CD4-positive, alpha-beta T cell treated with Interleukin-10 for 1 hour (primary cell): Measurements from ENCODE around the gene EEF1AKMT1.
A peak's percentile ranks its signal among the peaks of the same experiment; 100 is the strongest.

Source experiments
- DNase-seq: peaks from one replicate; pipeline ENCODE4 v3.0.0-alpha.2; 2020

EEF1AKMT1 gene

DNA sequence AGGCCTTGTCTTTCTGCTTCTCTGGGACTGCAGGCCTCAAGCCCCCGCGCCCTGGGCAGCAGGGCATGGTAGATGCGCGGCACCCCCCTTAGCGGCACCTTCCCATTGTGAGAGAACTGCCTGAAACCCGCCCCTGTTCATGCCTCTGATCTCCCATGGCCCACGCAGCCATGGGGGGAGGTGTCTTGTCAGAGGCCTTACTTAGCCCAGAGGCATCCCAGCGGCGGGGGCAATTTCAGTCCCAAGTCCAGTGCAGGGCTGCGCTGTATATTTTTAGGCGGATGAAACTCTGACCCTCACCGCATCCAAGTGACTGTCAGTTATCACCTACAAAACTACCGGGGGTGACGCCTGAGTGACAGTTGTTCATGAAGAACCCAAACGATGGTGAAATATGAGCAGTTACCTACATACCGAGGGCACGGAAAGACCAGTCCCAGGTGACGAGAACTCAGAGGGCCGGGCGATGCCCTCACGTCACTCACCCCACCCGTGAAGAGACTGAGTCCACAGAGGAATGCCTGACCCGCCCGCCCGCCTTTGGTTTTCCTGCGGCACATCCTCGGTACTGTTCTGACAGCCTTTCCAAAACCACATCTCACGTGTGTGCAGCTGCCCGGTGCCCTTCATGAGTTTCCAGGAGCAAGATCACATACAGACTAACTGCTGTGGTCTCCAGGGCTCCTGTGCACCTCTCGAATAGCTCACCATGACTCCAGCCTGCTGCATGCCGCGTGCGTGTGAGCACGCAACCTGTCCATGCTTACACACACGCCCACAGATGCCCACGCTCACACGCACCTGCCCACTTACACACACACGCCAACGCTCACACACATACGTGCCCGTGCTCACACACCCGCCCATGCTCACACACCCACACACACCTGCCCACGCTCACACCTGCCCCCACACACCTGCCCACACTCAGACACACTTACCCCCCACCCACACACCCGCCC is 55.9 kb downstream of the EEF1AKMT1 start:
- DNase-seq: no peak

DNA sequence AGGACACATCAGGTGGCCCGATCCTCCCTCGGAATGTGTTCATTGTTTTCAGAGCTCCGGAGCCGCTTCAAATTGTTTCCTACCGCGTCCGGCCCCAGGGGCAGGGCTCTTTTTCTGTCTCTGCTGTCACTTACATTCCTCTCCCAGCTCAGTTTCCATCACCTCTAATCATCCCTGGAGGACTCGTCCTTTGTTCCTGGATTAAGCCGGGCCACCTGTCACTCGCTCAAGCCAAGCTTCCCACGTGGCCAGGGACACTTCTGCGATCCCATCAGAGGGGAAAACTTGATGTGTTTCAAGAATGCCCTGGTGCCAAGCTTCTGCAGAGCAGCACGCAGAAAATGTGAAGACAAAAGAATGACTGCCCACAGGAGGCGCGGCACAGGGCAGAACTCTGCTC is 56.8 kb downstream of the EEF1AKMT1 start:
- no peak for DNase-seq

DNA sequence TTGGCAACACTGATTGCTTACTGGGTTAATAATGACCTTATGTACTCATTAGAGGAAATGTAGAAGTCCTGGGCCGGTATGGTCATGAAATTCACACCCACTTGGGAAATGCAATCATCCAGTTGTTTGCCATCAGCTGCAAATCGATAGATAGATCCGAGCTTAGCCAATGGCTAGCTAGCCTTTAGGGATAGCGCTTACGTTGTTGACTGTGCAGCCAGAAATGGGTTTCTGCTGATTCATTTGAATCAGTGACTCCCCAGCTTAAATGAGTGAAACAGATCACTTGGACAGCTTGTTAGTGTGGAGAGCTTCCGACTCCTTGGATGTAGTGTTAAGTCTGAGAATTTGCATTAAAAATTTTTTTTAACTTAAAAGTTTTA is 58.4 kb downstream of the EEF1AKMT1 start:
- no peak for DNase-seq

DNA sequence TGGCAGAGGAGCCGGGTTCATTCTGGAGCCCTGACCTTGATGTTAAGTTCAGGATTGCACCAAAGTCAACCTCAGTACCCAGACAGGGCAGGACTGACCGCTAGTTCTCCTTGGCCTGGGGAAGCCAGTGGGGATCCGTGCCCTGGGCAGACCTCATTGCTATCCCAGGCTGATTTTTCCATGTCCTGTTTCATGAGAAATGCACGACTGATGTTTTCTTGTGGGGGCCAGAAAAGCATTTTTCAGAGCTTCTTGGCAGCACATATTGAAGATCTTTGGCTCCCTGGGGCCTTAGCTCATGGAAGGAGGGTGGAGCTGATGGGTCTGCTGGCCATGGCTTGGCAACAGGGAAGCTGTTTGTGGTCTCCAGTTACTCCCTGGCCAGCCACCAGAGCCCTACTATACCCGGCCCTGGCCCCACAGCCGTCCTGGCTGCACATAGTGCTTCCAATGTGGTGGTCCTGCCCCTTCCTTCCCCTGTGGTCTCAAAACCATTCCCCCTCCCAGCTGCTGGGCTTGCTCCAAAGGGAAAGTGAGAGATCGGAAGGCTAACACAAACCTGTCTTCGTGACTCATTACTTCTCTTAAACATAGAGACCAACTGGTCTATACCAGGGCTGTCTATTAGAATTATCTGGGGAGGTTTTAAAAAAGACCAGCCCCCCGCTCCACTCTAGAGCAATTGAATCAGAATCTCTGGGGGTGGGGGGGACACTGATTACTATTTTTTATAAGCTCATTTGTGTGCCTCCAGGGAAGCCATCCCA is 59.0 kb downstream of the EEF1AKMT1 start:
- DNase-seq: no peak

DNA sequence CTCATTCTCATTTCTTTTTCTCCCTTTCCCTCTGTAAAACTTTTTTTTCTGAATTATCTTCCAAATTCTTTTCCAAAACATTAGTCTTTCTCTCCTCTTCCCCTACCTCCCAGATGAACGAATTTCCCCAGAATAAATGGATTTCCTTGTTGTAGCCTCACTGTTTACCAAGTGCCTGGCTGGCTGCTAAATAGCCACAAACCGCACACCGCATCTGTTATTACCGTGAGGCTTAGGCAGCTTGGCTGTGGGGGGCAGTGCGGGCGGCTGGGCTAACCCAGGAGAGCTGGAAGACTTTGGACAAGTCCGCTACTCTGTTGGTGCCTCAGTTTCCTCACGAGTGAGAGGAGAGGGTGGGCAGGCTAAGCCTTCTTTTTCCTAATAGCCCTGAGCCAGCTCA is 59.6 kb downstream of the EEF1AKMT1 start:
- no peak for DNase-seq

DNA sequence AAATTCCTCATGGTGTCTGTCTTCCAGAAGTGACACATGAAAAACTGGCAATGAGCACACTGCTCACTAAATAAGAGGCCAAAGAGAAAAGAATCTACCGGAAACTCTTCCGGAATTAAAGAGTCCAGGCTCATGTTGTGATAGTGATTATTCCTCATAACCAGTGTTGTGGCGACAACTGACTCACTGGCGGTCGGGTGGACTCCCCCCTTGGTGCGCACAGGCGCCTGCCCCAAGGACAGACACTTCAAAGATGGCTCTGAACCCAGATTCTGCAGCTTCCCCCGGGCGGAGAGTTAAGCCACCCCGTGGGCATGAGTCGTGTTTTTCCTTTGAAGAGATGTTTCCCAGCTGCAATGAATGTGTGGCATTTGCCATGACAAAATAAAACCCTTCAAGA is 60.0 kb downstream of the EEF1AKMT1 start:
- no peak for DNase-seq

DNA sequence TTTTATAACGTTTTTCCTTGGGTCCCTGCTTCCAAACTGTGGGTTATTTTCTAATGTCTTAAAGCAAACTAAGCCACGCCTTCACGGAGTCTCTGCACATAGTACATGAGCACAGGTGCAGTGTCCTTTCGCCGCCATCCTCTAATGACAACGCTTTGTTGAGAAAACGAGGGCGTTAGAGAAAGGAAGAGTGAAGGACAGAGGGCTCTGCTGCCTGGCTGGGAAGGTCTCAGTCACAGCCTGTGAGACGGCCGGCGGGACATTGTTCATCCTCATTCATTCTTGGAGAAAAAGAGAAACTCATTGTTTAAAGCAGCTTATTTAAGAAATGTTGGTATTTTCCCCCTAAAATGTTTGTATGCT is 60.8 kb downstream of the EEF1AKMT1 start:
- DNase-seq: no peak

DNA sequence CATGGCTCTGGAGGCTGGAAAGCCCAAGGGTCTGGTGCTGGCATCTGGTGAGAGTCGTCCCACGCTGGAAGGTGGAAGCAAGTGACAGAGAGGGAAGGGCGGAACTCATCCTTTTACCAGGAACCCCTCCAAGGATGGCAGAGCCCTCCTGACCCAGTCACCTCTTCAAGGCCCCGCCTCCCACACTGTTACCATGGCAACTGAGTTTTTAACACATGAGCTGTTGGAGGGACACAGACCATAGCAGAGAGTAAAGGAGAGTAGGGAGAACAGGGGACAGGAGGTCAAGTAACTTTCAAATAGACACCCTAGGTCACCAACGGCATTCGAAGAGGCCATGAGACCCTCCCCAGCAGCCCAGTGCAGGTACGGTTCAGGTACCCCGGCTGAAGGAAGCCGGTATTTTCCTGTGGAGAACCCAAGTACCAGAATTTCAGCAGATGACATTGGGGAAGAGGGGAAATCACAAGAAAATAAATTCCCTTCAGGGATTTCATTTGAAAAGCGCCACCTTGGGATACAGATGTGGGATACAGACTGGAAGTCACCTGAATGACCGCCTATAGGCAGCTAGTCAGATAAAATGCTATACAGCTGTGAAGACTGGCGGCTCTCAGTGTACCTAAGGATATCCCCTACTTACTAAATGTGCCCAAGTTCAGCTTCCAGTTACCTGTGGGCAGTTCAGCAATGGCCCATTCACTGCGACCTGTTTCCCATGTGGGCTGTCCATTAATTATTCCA is 62.3 kb downstream of the EEF1AKMT1 start:
- DNase-seq: no peak

DNA sequence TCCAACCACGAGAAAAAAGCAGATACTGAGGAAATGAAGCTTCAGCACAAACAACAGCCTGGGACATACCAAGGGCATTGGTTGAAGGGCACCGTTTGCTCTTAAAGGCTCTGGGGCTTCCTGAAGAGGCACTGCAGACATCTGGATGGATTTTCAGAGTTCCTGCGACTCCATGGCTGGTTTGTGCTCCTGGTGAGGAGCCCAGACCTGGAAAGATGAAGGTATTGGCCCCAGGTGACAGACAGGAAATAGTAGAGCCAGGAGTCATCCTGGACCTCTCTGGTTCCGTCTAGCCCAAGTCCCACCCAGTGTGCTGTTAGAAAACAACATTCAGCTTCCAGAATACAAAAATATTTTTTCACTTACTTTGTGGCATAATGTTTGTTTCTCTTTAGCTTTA is 64.0 kb downstream of the EEF1AKMT1 start:
- no peak for DNase-seq

DNA sequence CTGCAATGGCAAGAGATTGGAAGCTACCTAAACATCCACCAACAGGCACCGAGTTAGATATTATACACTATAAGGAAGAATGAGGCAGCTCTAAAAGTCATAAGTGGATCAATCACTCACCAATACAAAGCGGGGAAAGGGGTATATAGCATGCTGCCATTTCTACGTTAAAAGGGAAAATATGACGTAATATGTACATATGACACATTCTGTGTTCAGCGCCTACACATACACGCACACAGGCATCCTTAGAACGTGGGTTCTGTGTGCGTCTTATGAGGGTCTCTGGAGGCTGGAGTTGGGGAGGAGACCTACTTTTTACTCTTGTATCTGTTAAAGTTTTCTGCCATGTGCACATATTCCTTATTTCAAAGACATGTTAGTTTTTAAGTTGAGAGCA is 64.4 kb downstream of the EEF1AKMT1 start:
- no peak for DNase-seq

DNA sequence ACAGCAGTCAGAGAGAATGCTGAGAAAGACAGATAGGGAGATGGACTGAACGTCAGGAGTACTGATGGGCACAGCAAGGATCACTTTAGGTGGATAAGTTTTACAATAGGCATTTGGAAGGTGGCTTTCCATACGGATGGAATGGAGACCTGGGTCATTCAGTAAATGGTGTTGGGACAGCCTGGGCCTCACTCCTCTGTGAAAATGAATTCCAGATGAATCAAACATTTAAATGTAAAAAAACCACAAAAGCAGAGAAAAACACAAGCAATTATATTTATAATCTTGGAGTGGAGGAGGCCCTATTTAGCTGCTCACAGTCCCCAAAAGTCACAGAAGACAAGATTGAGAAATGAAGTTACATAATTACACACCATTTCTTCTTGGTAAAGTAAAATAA is 65.5 kb downstream of the EEF1AKMT1 start:
- DNase-seq: no peak

DNA sequence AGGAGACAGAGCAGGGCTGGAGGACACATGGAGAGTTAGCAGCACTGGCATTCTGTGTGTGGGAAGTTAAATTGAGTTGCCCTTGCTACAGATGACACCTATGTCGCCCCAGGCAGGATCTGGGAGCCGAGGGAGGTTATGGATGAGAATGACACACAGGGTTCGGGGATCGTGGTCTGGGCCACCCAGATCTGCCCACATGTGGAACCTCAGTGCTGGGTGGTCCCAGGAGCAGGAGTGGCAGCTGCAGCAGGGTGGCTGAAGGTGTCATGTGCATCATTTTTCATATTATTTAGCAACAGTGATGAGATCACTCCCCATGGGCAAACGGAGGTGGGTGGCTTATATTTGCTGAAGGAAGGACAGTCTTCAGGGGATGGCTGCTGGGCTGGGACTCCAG is 67.1 kb downstream of the EEF1AKMT1 start:
- DNase-seq: no peak

DNA sequence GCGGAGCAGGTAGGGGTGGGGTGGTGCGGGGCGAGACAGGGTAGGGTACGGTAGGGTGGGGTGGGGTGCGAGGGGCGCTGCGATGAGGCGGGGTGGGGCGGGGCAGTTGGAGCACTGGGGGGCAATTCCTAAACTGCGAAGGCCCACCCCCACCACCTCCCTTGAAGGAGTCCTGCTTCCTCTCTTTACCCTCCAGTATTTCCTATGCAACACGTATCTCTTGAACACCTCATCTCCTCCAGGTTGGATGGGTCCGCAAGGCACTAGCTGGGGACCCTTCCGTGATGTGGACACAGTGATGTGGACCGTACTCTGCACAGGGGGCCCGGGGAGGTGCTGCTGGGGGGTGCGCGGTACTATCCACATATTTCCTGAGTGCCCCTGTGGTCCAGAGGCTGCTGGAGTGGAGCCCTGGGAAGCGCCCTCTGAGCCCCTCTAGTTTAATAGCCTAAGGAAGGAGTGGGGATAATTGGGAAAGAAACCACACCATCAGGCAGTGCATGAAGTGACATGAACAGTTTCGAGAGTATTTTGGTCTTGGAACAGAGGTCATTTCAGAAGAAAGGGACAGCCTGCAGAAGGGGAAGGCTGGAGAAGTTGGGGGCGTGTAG is 69.2 kb downstream of the EEF1AKMT1 start:
- no peak for DNase-seq

DNA sequence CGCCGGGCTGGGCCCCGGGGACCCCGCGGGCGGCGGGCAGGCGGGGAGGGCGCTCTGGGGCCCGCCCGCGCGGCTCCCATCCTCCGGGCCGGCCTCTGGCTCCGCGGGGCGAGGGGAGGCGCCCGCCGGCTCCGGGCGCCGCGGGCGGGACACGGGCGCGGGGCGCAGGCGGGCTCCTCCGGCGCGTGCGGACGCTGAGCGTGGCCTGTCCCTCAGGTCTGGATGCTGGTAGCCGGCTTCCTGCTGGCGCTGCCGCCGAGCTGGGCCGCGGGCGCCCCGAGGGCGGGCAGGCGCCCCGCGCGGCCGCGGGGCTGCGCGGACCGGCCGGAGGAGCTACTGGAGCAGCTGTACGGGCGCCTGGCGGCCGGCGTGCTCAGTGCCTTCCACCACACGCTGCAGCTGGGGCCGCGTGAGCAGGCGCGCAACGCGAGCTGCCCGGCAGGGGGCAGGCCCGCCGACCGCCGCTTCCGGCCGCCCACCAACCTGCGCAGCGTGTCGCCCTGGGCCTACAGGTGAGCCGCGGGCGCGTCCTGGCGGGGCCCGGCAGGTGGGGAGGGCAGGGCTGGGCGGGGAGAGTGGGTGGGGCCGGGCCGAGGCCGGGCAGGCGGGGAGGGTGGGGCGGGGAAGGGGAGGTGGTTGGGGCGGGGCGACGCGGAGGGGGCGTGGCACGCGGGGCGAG is 69.8 kb downstream of the EEF1AKMT1 start:
- peak; percentile 83 for DNase-seq

DNA sequence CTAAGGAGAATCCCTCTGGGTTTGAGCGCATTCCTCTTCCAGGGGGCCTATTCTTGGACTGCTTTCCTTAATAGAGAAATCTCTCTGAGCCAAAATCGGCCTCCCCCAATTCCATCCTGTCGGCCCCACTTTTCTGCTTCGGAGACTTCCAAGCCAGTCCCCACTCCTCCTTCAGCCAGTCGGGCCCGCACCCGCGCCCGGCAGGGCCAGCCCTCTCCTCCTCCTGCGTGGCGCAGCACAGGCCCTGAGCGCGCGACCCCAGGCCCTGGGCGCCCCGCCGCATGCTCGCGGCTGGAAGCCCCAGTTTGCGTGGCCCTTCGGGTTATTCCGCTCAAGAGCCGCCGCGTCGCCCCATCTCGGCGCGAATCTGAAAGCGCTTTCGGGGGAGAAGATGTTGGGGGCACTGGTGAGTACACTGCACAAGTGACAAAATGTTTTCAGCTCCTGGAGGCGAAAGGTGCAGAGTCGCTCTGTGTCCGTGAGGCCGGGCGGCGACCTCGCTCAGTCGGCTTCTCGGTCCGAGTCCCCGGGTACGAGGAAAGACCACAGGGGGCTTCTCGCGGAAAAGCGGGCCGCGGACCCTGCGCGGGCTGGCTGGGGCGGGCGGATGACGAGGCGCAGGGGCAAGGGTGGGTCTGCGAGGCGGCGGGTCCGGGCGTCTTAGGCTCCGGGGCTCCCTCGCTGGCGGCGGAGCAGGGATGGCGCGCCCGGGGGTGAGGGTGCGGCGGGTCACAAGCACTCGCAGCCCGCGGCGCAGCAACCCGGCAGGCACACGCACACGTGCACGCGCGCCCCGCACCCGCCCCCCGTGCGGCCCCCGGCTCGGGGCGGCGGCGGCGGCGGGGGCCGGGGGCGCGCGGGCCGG is 70.6 kb downstream of the EEF1AKMT1 start, which contains the start of gene IL17D:
IL17D (plus strand) TSS at position 785 of the 865 bp plus-strand sequence. CDS start 303 bp downstream, outside the sequence.
- peak; percentile 41 for DNase-seq

DNA sequence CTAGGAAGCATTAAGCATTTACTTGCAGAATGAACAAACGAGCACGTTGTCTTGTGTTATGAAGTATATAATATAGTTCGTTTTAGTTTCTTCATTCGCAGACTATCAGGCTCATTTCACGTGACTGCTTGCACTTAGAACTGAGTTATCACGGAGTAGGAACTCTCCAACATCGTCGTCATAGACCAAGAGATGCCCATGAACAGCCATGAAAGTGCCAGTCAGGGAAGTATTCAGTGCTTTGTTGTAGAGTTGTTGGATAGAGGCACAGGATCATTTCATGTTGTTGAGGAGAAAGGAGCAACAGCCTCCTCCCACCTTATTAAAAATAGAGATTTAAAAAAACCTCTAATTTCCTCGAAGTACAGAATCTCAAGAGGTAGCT is 71.2 kb downstream of the EEF1AKMT1 start:
- DNase-seq: no peak

DNA sequence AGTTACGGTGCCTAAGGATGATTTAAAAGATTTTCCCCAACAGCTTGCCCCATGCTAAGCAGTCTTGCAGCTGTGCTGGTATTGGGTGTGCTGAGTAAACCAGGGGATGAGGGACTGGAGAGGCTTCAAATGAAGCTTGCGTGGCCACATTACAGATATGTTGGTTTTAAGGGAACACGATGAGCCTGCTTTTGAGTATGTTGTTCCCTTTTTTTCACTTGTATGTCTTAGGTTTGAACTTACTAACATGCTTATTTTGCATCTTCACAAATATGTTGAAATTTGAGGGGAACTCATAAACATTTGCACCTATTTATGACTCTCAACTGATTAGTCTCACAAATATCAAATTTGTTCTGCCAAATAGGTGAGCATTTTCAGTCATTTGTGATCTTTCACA is 72.3 kb downstream of the EEF1AKMT1 start:
- DNase-seq: no peak

DNA sequence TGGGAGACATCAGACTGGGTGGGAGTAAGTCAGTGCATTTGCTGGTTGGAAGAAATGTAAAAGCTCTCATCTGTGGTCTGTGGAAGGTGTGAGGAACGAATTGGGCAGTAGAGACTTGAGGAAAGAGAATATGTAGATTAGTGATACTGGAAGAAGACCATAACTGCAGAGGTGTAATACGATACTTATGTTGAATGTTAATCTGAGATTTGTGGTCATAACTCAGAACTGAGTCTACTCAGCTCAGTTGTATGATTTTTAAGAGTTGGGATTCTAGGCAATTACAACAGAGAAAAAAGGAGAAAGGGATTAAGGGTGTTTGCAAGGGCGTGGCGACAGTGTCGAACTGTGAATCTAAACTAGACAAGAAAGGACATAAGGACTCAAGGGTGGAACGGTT is 73.5 kb downstream of the EEF1AKMT1 start:
- no peak for DNase-seq

DNA sequence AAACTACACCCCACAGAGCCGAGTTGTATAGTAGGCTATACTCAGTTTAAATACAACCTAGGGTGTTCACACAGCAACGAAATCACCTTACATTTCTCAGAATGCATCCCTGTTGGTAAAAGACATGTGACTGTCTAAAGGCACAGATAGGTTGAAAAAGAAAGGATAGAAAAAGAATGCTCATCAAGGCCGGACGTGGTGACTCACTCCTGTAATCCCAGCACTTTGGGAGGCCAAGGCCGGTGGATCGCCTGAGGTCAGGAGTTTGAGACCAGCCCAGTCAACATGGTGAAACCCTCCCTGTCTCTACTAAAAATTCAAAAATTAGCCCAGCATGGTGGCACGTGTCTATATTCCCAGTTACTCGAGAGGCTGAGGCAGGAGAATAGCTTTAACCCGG is 74.0 kb downstream of the EEF1AKMT1 start:
- no peak for DNase-seq

DNA sequence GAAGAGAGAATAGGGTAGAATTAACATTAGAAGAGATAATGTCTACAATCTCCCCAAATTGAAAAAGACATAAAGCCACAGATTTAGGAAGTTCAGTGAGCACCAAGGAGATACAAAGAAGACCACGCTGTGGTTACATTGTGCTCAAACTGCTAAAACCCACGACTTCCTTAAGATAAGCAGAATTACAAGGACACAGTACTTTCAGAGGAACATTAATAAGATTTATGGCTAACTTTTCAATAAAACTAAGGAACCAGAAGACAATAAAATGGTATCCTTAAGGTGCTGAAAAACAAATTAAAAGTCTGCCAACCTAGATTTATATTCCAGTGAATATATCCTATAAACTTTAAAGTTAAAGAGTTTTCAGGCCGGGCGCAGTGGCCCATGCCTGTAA is 77.7 kb downstream of the EEF1AKMT1 start:
- no peak for DNase-seq

DNA sequence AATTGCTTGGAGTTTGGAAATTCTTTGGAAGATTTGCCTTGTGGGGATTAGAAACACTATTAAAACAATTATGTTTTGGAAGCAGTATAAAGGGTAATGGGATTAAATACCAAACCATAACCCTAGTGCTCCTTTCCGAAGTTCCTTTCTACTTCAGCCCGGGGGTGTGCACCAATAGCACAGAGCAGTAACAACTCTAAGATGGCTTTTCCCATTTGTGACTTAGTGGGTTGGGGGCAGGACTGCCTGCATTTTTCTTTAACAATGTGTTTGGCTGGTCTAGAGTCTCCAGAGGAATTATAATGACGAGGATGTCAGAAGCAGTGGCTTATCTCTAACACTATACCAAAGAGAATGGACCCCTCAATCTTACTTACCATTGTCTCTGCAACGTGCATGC is 82.1 kb downstream of the EEF1AKMT1 start:
- DNase-seq: no peak
